OCI-LY3 (cell line): ENCODE data around the gene ADRB2.

Experiments used
- H2AFZ ChIP-seq: fragments of 200-600, 300-600 bp; shearing (Covaris generic); 2 replicates; pipeline ENCODE4 v1.6.0; 2014; ENCODE audit warnings: antibody characterized with exemption, low read depth, low read length
- H3K27ac ChIP-seq: fragments of 200-600, 300-600 bp; sonication (generic); 2 replicates; pipeline ENCODE4 v1.5.1; 2014; ENCODE audit warnings: mild to moderate bottlenecking, low read length, moderate library complexity, mixed read lengths
- H3K27me3 ChIP-seq: fragments of 200-600, 300-600 bp; sonication (generic); 2 replicates; pipeline ENCODE4 v1.6.1; 2014; ENCODE audit warnings: low read depth, low read length, mixed read lengths
- H3K36me3 ChIP-seq: fragments of 200-600, 300-600 bp; sonication (generic); replicated peaks from 2 replicates; pipeline ENCODE3; 2014; ENCODE audit warnings: low read depth, low read length, mixed read lengths
- H3K4me1 ChIP-seq: fragments of 300-600, 200-600 bp; sonication (generic); 2 replicates; pipeline ENCODE4 v1.6.1; 2014; ENCODE audit warnings: low read length, mixed read lengths
- H3K4me2 ChIP-seq: fragments of 200-600, 300-600 bp; sonication (generic); 2 replicates; pipeline ENCODE4 v1.6.1; 2014; ENCODE audit warnings: low read length, mixed read lengths
- H3K4me3 ChIP-seq: fragments of 300-600, 200-600 bp; sonication (generic); 2 replicates; pipeline ENCODE4 v1.5.1; 2014; ENCODE audit warnings: antibody characterized with exemption, mild to moderate bottlenecking, low read length, moderate library complexity
- H3K79me2 ChIP-seq: fragments of 300-600, 200-600 bp; shearing (Covaris generic); 2 replicates; pipeline ENCODE4 v1.6.1; 2014; ENCODE audit warnings: mild to moderate bottlenecking, low read length, mixed read lengths
- H3K9ac ChIP-seq: fragments of 300-600, 200-600 bp; shearing (Covaris generic); 2 replicates; pipeline ENCODE4 v1.6.0; 2014; ENCODE audit warnings: mild to moderate bottlenecking, low read length, moderate library complexity
- H3K9me3 ChIP-seq: fragments of 200-600, 300-600 bp; shearing (Covaris generic); 2 replicates; pipeline ENCODE4 v1.6.1; 2014; ENCODE audit warnings: low read length, mixed read lengths; ENCODE audit not compliant: insufficient read depth
- H4K20me1 ChIP-seq: fragments of 200-600, 300-600 bp; sonication (generic); 2 replicates; pipeline ENCODE4 v1.6.1; 2016; ENCODE audit warnings: low read length, mixed read lengths; ENCODE audit not compliant: insufficient read depth
- CTCF ChIP-seq: fragments of 200-600, 300-600 bp; sonication (generic); IDR thresholded peaks from 2 replicates; pipeline ENCODE4 v1.5.1; 2014; ENCODE audit warnings: antibody characterized with exemption, low read length, low read depth
- EZH2phosphoT487 ChIP-seq: fragments of 200-600 bp; shearing (Covaris generic); IDR thresholded peaks from 2 replicates; pipeline ENCODE4 v1.6.1; 2018; ENCODE audit warnings: antibody characterized with exemption, mixed run types, low read depth

The ADRB2 gene

GRCh38 chr5:148864113-148864841, 37.9 kb downstream of the ADRB2 start:
- Histone ChIP-seq H3K4me2 (no peak overlapping the region), H3K4me3 (no peak overlapping the region), H2AFZ (no peak overlapping the region), H3K9ac (no peak overlapping the region), H4K20me1 (no peaks in the 10 kb centered on the region), H3K27ac (no peak overlapping the region), H3K9me3 (no peaks in the 10 kb centered on the region), H3K79me2 (no peaks in the 10 kb centered on the region), H3K27me3 (peaks cover 3% of the 10 kb centered on the region; the same call in 1 of the 2 replicates), H3K36me3 (no peaks in the 10 kb centered on the region), H3K4me1 (no peaks in the 10 kb centered on the region)
- TF ChIP-seq EZH2phosphoT487 = no peak
- TF ChIP-seq CTCF = no peak

- Histone ChIP-seq H3K4me1 (no peaks in the 10 kb centered on the region), H2AFZ (no peak overlapping the region), H3K79me2 (no peaks in the 10 kb centered on the region), H3K4me3 (no peak overlapping the region), H3K9ac (no peak overlapping the region), H3K27ac (no peak overlapping the region), H4K20me1 (no peaks in the 10 kb centered on the region), H3K4me2 (no peak overlapping the region), H3K36me3 (no peaks in the 10 kb centered on the region), H3K9me3 (no peaks in the 10 kb centered on the region), H3K27me3 (peaks cover 3% of the 10 kb centered on the region; the same call in 1 of the 2 replicates)
- TF ChIP-seq CTCF (no peak), EZH2phosphoT487 (no peak)
These were observed 39.6 kb downstream of the ADRB2 start for GRCh38 chr5:148866024-148866423.

GRCh38 chr5:148873120-148873519, 46.7 kb downstream of the ADRB2 start:
- no peaks in the 10 kb centered on the region for H3K27me3 ChIP-seq
- no peaks in the 10 kb centered on the region for H4K20me1 ChIP-seq
- H3K4me1 ChIP-seq = no peaks in the 10 kb centered on the region
- H3K4me2 ChIP-seq = no peak overlapping the region
- TF ChIP-seq CTCF (no peak), EZH2phosphoT487 (no peak)
- no peak overlapping the region for H3K9ac ChIP-seq
- H3K9me3 ChIP-seq = no peaks in the 10 kb centered on the region
- no peaks in the 10 kb centered on the region for H3K36me3 ChIP-seq
- no peak overlapping the region for H3K4me3 ChIP-seq
- no peaks in the 10 kb centered on the region for H3K79me2 ChIP-seq
- H3K27ac ChIP-seq = no peak overlapping the region
- H2AFZ ChIP-seq = no peak overlapping the region

- Histone ChIP-seq H3K79me2 (no peaks in the 10 kb centered on the region), H3K27me3 (no peaks in the 10 kb centered on the region), H3K9ac (no peak overlapping the region), H3K4me1 (no peaks in the 10 kb centered on the region), H3K9me3 (no peaks in the 10 kb centered on the region), H2AFZ (no peak overlapping the region), H3K27ac (no peak overlapping the region), H3K36me3 (no peaks in the 10 kb centered on the region), H3K4me2 (no peak overlapping the region), H4K20me1 (no peaks in the 10 kb centered on the region), H3K4me3 (no peak overlapping the region)
- no peak for TF ChIP-seq CTCF
- TF ChIP-seq EZH2phosphoT487 = no peak
These were observed 47.5 kb downstream of the ADRB2 start for GRCh38 chr5:148873690-148874485.
